Central memory CD4-positive, alpha-beta T cell (primary cell): Measurements from ENCODE around the gene ATPAF1.
"Not testable (repeated sequence)": the region's sequence is repeated elsewhere in the genome, so short reads cannot be mapped to it uniquely, and the experiment has no call there.

Source experiments
- DNase-seq: peaks from one replicate; pipeline ENCODE4 v3.0.0; 2022

ATPAF1 gene

GRCh38 chr1:46679789-46680573, 11.8 kb upstream of the ATPAF1 start:
- no peak for DNase-seq

DNA sequence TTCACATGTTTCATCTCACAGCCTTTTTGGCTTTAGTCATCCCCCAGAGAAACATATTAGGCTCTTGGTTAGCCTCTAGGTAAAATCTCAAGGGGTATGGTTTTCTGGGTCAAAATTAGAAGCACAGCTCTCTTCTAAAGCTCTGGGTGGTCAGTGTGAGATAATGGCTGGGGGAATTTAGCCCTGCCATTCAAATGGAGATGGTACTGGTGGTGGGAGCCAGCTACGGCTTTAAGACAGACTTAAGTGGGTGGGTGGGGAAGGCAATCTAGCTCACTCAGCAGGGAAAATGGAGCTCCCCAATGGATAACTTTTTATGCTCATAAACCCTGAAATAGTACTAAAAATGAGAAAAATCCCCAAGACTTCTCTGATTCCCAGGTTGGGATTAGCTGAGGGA, 9.2 kb upstream of the ATPAF1 start:
- DNase-seq = no peak

DNA sequence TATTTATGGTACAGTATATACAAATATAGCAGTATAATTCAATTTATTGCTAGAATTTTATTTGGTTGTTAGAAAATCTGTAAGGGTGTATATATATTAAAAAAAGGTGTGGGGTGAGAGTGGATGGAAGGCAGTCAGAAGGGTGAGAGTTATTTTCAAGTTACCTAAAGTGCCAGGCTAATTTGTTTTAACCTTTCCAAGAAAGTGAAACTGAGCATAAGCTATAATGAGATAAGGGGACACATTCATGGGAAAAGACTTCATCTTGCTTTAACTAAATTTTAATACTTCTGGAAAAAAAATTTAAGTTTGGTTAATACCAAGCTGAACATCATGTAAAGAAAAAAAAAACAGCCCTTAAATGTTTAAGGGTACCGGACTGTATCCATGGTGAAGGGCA, 8.4 kb upstream of the ATPAF1 start:
- DNase-seq = no peak

DNA sequence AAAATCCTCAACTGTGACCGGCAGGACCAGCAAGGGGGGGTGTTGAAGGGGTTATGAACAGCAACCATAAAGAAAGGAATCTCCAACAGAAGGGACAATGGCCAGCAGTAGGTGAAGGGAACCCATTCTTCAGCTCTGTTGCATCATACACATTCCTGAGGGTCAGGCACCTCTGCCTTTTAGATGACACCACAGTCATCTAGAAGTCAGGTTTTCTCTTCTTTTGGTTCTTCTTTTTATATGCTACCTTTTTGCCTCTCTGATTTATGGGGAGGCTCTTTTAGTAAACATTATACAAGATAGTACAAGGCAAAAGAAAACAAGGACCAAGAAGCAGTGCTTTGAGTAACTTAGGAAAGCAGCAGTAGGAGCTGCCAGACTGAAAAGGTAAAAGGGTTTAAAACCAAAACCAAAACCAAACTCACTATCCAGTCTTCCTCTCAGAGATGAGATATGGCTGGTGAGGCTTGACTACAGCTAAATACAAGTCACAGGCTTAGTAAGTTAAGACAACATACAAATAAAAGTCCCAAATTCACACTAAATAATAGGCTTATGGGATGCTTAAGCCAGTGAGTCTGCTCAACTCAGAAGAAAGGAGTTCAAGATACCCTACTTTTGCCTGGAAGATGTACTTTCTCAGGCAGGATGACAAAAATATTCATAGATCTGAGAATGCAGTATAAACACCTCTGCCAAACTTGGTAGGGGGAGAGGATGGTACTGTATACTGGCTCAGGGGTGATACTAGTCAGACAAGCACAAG, 7.6 kb upstream of the ATPAF1 start:
- peak; percentile 19 for DNase-seq

DNA sequence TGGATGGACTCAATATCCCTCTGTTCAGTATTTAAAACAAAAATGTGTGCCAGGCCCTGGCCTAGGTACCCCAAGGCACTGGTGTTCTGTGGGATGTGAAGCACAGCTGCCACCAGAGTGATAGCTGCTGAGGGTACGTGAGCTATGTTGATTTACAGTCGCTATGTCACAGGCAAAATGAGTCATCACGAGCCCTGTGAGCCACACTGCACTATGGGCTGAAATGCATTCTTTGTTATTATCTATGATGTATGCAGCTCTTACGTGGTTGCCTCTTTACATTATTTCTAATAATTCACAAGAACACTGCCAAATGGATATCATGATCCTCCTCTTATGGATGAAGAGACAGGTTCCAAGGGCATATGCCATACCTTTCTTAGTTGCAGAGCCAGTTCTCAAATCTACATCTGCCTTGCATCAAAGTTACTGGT, 5.6 kb upstream of the ATPAF1 start:
- no peak for DNase-seq

GRCh38 chr1:46672696-46673095, 4.5 kb upstream of the ATPAF1 start:
- DNase-seq = no peak

DNA sequence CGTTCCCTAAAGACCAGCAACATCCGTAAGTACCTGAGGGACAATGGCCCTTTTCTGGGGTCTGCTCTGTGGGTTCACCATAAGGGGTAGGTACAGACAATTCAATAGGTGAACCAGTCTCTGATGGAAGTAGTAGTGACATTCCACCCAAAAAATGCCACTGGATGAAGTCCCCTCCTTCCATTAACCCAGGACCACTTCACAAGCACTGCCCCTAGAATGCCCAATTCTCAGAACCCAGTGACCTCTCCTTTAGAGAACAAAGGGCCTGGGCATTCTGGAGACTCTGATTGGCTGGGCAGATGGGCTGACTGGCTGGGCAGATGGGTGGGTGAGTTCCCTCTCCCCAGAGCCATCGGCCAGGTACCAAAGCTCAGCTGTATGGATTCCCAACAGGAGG, 3.4 kb upstream of the ATPAF1 start, which contains the start of gene TEX38:
TEX38 (plus strand) TSS at position 301 of the 400 bp plus-strand sequence; CDS start at position 382, 81 bp downstream.
- no peak for DNase-seq

DNA sequence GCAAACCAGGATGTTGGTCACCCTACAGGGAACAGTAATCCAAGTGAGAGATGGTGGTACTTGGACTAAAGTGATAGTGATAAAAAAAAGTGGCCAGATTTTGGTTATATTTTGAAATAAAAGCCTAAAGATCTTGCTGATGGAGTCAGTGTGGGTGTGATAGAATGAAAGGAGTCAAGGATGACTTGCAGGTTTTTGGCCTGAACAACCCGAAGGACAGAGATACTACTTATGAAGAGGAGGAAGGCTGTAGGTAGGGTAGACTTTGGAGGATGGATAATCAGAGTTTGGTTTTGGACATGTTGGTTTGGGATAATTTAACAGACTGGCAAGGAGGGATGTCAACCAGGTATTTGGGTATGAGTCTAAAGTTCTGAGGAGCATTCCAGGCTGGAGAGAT, 2.0 kb upstream of the ATPAF1 start:
- DNase-seq = no peak

DNA sequence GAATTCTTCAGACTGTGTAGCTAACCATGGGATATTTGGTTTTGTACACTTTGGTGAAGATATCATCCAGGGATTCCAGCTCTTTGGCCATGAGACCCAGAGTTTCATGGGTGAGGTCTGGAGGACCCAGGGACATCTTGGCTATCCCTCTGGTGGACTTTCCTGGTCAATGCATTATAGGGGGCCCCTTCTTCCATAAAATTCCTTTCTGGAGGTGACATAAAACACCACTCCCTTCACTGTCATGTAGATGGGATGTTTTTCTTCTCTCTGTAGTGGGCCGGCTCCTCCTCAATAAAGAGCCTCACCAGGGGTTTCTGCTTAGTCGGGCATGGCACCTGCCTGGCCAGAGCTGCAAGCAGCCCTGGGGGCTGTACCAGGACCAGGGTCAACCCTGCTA, 2.2 kb downstream of the ATPAF1 start:
- no peak for DNase-seq

DNA sequence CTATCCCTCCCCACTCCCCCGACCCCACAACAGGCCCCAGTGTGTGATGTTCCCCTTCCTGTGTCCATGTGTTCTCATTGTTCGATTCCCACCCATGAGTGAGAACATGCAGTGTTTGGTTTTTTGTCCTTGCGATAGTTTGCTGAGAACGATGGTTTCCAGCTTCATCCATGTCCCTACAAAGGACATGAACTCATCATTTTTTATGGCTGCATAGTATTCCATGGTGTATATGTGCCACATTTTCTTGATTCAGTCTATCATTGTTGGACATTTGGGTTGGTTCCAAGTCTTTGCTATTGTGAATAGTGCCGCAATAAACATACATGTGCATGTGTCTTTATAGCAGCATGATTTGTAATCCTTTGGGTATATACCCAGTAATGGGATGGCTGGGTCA, 5.2 kb downstream of the ATPAF1 start:
- DNase-seq = not testable (repeated sequence)

DNA sequence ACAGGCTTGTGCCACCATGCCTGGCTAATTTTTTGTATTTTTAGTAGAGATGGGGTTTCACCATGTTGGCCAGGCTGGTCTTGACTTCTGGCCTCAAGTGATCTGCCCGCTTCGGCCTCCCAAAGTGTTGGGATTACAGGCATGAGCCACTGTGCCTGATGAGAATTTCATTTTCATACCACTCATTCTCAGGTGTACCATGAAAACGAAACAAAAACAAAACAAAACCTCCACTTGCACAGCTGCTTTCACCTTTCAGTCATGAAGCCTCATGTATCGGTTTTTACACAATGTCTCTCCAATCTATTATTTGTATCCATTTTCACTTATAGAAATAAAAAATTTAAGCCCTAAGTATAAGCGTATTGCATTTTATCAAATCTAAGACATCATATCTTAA, 8.0 kb downstream of the ATPAF1 start:
- not testable (repeated sequence) for DNase-seq

DNA sequence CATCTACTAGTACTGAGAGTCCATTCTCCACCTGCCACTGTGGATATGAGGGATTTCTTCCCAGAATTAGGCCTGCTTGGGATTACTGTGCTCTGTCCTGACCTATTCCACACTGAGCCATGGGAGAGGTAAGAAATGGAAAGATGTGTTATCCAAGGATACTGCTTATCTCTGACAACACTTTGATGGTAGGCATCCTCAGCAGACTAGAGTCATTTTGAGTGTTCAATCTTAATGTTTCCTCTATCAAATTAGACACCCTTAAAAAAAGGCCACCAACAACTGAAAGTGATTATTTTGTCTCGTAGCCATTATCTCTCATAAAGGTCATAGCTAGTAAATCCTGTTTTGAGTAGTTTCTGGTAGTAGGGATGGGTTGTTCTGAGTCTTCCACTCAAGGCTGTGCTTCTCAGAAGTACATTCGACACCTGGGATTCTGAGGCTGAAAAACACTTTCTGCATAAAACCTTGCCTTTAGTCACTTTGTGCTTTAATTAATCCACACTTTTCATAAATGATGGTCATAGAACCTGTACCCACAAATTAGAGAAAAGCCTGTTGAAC, 8.8 kb downstream of the ATPAF1 start:
- DNase-seq = no peak

GRCh38 chr1:46657775-46658174, 10.4 kb downstream of the ATPAF1 start:
- DNase-seq = no peak

DNA sequence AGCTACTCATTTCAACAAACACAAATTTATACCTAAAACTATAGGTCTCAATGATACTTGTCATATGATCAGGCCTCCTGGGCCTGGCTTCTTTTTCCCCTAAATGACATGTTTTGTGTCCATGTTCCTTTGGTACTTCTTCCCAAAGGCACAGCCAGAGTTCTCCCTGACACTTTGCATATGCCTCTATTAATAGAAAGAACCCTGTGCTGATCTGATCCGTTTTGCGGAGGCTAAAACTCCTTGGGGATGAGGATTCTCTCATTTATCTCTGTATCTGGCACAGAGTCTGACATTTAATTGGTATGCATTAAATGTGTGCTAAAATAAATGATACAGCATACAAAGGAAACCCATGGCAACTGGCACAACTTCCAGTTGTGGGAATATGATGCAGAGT, 11.5 kb downstream of the ATPAF1 start:
- no peak for DNase-seq

DNA sequence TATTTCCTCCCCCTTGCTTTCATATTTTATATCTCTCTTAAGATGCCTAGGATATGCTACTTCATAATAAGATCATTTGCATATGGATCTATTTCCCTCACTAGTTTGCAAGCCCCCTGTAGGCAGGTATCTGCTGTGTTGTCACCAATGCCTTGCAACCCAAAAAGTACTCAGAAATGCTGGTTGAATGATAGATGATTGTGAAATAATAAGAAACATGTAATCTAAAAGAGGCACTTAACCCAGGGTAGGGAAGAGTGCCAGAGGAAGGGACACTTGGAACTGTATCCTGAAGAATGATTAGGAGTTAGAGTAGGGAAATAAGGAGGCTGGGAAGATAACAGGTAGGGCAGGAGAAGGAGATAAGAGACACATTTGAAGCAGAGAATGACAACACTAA, 12.3 kb downstream of the ATPAF1 start:
- no peak for DNase-seq

DNA sequence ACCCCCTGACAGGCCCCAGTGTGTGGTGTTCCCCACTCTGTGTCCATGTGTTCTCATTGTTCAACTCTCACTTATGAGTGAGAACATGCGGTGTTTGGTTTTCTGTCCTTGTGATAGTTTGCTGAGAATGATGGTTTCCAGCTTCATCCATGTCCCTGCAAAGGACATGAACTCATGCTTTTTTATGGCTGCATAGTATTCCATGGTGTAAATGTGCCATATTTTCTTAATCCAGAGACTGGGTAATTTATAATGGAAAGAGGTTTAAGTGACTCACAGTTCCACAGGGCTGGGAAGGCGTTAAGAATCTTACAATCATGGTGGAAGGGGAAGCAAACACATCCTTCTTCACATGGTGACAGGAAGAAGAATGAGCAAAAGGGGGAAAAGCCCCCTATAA, 13.5 kb downstream of the ATPAF1 start:
- not testable (repeated sequence) for DNase-seq

DNA sequence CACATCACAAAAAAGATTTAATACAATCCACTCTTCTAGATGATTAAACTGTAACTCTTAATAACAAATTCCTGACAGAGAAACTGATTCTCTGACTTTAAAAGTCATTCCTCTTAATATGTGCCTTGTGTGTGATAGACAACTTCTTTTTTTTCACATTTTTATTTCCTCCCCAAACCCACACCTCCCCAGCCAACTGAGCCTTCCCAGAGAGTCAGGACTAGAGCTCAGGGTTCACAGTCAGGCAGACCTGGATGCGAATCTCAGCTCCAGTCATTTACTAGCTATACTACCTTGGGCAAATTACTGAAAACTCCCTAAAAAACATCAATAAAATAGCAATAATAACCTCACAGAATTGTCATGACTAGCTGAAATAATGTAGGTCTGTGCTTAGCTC, 14.2 kb downstream of the ATPAF1 start:
- no peak for DNase-seq

DNA sequence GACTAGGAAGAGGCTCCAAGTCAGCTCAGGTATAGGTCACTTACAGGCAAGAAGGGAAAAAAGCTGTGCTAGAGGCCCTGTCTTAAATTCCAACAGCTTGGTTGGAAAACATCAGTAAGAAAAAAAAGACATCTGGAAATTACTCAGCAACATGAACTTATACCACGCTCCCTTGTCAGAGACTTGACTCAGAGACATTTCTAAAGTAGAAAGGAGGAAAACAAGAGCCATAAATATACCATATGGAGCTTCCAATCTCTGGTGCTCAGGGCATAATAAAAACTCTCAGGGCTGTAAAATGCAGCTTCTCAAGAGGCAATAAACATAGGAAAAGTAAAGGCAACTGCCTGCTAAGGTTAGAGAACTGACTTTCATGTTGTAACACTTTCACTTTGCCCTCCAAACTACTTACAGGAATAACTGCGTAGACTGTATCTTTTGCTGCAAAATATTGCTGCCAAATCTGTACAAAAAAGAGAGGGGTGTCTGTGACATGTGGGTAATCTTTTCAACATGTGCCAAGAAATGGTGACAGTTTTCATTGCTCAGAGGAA, 14.7 kb downstream of the ATPAF1 start:
- DNase-seq = no peak

DNA sequence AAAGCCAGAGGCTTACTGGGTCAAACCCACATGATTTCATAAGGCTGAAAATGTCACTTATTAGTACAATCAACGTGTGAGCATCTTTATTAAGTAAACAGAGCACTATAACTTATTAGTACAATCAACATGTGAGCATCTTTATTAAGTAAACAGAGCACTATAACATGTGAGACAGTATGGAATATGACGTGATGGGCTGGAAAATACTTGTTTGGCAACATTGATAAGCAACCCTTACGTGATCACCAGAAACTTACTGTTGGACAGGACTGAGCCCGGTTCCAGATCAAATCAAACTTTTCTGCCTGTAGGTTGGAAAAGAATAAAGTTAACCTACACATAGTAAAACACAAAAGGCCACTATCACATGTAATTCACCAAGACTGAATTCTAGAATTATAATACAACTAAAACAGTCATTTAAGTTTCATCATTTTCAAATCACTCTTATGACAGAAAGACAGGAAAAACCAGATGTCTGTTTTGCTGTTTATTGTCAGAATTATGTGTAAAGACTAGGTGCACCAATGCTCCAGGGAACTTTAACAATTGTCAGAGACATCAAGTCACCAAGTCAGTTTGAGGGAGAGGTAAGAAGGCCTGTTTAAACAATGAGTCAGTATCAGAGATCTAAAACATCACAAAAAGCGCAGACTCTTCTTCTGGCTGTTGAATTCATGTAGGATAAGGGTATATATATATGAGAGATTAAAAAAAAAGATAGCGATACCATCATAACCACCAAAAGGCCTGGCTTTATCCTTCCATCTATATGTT, 15.7 kb downstream of the ATPAF1 start:
- no peak for DNase-seq

DNA sequence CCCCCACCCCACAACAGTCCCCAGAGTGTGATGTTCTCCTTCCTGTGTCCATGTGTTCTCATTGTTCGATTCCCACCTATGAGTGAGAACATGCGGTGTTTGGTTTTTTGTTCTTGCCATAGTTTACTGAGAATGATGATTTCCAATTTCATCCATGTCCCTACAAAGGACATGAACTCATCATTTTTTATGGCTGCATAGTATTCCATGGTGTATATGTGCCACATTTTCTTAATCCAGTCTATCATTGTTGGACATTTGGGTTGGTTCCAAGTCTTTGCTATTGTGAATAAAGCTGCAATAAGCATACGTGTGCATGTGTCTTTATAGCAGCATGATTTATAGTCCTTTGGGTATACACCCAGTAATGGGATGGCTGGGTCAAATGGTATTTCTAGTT, 17.0 kb downstream of the ATPAF1 start:
- not testable (repeated sequence) for DNase-seq

GRCh38 chr1:46650491-46650890, 17.7 kb downstream of the ATPAF1 start:
- no peak for DNase-seq

DNA sequence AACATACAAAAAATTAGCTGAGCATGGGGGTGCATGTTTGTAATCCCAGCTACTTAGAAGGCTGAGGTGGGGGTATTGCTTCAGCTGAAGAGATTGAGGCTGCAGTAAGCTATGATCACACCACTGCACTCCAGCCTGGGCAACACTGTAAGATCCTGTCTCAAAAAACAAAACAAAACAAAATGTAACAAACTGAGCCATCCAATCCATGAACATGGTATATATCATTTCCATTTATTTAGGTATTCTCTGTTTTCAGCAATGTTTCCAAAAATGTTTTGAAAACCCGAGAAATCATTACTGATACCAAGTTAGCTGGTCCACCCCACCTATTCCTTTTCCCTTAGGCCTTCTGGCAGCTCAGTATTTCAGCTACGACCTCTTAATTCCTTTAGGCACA, 18.4 kb downstream of the ATPAF1 start:
- no peak for DNase-seq

DNA sequence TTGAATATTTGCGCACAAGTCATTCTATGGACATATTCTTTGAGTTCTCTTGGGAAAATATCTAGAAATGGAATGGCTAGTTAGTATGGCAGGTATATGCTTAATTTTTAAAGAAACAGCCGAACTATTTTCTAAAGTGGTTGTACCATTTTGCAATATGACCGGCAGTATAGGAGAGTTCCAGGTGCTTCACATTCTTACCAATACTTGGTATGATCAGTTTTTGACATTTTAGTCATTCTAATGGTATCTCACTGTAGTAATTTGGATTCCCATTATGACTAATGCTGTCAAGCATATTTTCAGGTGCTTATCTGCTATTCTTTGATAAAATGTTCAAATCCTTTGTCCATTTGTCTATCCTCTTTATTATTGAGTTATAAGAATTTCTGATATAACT, 20.6 kb downstream of the ATPAF1 start:
- no peak for DNase-seq
